ENCODE data around the gene DNAAF3.

The DNAAF3 gene

DNA sequence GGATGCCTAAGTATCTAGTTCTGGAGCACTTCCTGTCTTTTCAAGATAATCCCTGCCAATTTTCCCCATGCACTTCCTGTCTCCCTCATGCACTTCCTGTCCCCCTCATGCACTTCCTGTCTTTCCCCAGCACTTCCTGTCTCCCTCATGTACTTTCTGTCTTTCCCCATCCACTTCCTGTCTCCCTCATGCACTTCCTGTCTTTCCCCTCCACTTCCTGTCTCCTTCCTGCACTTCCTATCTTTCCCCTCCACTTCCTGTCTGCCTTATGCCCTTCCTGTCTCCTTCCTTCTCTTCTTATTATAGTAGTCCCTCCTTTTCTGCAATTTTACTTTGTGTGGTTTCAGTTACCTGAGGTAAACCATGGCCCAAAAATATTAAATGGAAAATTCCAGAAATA is 14.4 kb downstream of the DNAAF3 start:
- no peak for DNase-seq

DNA sequence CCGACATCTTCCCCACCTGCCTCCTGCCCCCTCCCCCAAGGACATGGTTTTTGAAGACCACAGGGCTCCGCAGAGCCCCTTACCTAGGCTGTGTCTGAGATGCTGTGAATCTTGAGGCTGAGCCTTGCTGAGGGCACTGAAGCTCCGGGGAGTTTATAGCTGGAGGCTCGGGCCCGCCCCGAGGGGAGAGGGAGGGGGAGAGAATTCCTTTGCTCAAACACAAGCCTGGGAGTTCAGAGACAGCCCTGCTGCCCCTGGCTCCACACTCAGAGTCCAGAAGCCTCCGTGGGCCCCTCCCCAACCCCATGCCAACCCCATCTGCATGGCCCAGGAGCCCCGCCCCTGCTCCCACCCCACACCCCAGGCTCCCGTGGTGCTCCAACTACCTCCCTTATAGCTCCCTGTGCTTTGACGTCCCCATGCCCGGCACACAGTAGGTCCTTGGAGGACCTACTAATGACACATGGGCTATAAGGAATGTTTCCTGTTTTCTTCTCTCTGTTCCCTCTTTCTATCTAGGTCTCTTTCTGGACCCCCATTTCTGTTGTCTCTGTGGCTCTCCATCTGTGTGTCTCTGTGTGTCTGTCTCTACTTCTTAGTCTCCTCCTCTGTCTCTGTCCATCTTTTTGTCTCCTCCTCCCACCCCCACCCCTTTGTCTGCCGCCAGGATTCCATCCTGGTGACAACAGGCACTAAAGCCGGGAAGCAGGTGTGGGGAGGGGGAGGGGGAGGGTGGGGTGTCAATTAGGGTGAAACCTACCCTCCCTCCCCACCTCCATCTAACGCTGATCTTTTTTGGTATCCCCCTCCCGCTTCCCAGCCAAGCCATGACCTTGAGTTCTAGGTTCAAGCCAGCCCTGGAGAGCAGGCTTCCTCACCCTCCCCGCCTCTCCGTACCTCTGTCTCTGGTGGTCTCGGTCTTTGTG is 17.1 kb downstream of the DNAAF3 start, which contains the start of gene TNNT1:
TSS of gene TNNT1 (minus strand) at position 129 of the 926 bp plus-strand sequence. CDS start 2,049 bp downstream, outside the sequence.
- DNase-seq = no peak

DNA sequence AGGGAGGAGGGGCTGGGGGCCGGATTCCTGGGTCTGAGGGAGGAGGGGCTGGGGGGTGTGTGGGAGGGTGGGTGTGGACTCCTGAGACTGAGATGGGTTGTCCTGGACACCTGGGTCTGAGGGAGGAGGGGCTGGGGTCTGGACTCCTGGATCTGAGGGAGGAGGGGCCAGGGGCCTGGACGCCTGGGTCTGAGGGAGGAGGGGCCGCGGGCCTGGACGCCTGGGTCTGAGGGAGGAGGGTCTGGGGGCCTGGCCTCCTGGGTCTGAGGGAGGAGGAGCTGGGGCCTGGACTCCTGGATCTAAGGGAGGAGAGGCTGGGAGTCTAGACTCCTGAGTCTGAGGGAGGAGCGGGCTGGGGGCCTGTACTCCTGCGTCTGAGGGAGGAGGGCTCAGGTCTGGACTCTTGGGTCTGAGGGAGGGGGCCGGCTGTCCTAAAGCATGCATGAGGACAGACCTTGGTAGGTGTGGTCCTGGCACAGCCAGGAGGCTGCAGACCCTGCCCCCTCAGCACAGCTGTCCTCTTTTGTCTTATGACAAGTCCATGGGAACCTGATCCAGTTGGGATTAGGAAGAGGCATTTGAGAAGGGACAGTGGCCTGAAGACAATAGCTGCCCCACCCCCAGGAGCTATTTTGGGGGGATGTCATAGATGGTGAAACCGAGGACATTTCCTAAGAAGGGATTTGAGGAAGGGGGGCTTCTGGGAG is 18.7 kb downstream of the DNAAF3 start:
- no peak for DNase-seq

DNA sequence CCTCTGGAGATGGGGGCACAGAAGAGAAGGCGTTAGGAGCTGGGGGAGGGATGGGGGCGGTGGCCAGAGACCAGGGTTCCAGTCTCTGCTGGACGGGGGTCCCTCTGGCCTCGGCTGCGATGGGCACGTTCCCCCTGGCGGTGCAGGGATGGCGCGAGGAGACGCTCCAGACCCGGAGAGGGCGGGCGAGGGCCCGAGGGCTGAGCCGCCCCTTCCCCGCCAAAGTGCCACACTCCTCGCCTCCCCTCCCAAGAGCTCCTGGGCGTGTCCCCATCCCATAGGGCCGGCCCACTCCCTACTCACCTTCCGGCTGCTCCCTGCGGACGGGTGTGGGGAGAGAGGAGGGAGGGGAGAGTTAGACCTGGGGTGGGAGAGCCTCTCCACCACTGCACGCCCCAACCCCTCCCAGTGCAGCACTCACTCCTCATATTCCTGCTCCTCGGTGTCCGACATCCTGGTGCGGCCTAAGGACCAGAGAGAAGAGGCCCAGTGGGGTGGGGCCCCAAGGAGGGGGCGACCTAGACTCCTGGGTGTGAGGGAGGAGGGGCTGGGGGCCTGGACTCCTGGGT is 19.6 kb downstream of the DNAAF3 start:
- DNase-seq = no peak

DNA sequence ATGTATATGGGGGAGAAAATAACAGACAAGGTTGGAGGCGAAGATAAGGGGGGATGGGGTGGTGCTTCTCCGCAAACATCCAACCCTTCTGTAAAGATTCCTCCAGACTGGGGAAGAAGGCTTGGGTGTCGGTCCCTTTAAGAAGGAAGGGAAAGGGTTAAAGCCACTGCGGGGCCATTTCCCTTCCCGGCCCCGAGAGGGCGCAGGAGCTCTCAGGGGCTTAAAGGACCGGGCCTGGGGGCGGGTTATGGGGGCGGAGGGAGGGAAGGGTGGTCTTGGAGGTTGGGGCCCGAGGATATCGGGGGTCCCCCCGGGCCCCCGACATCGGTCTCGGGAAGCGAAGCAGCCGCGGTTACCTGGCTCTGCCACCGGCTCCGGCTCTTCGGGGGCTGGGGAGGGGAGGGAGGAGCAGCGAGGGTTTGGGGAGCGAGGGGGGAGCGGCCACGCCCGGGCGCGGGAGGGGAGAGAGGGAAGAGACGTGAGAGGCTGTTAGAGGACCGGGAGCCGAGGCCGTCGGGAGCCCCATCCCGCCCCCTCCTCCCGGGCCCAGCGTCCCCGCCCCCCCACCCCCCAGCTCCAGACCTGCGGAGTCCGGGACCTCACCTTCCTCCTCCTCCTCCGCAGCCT is 20.2 kb downstream of the DNAAF3 start:
- DNase-seq = no peak

DNA sequence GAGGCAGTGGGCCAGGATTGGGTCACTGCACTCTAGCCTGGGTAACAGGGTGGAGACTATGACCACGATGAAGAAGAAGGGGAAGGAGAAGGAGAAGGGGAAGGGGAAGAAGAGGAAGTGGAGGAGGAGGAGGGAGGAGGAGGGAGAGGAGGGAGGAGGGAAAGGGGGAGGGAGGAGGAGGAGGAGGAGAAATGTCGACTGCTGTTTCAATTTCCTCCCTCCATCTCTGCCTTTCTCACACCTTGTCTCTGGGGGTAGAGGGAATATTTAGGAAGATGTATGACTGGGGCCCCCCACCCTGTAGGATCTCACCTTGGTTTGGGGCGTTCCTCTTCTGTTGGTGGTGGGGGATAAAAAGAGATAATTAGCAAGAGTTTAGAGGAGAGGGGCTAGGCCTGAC is 21.2 kb downstream of the DNAAF3 start:
- DNase-seq = no peak

DNA sequence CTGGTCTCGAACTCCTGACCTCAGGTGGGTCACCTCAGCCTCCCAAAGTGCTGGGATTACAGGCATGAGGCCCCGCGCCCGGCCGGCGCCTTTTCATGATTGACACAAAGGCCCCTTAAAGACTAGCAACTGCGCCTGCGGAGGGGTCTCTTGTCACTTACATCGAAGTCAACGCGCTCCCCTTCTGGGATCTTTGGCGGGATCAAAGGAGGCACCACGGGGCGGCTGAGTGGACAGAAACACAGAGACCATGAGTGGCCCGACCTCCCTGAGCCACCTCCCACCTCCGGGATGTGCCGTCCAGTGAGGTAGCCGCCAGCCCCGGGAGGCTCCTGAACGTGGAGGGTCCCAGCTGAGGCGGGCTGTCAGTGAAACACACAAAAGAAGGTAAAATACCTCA is 24.7 kb downstream of the DNAAF3 start:
- DNase-seq = no peak

DNA sequence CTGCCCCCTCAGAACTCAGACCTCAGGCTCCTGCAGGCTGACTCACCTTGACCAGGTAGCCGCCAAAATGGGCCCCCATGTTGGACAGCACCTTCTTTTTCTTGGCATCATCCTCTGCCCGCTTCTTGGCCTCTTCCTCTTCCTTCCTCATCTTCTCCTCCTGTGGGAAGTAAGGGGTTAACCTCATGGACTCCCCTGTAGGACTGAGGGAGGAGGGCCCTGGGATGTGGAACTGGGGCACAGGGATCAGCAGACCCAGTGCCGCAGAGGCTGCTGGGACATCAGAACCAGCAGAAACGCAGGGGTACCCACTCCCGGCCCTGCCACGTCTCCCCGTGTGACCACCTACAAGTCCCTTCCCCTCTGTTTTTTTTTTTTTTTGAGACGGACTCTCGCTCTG is 28.5 kb downstream of the DNAAF3 start:
- no peak for DNase-seq

DNA sequence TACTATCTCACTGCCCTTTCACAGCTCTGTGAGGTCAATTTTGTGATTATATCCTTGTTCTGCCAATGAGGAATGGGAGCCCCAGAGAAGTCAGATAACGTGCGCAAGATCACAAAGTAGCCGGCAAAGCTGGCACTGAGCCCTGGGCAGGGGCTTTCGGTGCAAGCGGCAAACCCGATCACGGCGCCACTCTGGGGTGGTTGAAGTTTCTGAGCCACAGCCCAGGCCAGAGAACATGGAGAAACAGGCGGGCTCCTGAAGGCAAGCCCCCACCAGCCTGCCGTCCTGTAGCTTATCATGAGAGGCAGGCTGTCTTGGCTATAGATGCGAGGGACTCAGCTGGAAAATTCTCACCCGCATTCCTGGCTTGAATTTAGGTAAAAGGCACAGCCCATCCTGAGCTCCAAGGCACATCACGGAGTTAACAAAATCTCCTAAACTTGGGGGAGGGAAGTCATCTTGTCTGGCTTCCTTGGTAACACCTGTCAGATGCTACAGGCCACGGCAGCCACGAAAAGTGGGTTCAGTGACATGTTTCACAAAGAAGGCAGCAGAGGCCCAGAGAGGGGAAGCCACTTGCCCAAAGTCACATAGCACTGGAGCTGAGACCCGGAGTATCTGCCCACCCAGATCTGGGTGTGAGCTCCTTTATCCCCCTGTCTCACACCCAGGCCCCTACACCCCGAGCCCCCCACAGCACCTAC is 29.9 kb downstream of the DNAAF3 start:
- no peak for DNase-seq

DNA sequence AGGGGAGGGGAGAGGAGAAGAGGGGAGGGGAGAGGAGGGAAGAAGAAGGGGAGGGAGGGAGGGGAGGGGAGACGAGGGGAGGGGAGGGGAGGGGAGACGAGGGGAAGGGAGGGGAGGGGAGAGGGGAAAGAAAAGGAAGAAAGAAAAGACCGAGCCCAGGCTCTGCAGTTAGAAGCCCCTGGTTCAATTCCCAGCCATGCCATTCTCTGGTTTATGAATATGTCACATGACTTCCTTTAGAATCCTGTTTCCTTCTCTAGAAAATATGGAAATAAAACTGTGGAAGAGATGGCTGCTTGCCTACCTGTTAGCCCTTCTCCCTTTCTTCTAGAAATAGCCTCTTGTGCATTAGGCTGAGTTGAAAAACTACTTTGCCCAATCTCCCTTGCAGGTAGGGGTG is 31.7 kb downstream of the DNAAF3 start:
- no peak for DNase-seq

DNA sequence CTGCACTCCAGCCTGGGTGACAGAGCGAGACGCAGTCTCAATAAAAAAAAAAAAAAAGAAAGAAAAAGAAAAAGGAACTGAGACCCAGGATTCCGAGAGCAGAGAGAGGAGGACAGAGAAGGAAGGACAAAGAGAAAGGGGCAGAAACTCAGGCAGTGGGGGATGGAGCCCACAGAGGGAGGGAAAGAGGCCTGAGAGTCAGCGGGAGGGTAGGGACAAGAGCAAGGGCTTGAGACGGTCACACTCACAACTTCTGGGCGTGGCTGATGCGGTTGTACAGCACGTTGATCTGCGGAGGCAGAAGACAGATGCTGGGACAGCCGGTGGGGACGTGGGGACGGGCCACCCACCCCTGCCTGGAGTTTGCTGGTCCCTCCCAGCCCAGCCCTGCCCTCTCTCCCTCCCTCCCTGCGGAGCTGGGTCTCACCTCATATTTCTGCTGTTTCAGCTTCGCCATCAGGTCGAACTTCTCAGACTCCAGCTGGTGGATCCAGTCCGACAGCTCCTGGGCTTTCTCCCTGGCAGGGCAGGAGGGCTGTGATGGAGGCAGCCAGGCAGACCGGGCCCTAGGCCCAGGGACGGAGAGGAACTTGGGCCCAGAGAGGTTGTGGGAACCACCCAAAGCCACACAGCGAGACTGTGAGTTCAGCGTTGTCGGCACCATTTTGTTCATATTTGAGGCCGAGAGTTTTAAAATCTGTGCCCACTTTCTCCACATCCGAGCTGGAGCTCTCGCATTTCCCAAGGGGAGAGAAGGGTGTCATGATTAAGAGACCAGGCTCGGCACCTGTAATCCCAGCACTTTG is 32.6 kb downstream of the DNAAF3 start:
- no peak for DNase-seq

DNA sequence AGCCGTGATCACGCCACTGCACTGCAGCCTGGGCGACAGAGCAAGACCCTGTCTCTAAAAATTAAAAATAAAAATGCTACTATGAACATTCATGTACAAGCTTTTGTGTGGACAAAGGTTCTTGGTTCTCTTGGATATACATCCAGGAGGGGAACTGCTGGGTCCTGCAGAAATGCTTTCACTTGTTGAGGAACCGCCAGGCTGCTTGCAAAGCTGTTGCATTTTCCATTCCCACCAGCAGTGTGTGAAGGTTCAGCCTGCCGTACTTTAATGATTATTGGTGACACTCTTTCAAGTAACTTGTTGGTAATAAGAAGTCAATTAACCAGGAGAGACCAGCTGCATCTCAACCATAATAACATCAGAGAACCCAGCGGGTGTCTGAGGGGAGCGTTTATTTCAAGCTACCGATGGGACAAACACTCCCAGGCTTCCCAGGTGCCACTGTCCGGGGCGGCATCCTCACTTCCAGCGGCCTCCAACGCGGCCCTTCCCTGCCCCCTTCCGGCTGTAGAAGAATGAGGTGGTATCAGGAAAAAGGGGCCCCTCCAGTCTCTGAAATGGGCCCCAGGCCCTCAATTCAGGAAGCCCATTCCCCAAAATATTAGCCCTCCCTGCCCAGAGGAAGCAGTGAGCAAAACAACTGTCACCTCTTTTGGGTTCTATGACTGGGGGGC is 33.8 kb downstream of the DNAAF3 start:
- no peak for DNase-seq

DNA sequence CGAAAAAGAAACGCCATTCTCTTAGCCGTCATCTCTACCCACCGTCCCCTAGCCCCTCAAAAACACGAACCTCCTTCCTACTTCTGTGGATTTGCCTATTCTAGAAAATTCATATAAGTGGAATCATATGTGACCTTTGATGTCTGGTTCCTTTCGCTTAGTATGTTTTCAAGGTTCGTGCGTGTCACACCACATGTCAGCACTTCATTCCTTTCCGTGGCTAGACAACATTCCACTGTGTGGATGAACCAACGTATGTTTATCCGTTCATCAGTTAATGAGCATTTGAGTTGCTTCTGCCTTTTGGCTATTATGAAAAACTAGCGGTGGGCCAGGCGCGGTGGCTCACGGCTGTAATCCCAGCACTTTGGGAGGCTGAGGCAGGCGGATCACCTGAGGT is 35.0 kb downstream of the DNAAF3 start:
- DNase-seq = no peak

DNA sequence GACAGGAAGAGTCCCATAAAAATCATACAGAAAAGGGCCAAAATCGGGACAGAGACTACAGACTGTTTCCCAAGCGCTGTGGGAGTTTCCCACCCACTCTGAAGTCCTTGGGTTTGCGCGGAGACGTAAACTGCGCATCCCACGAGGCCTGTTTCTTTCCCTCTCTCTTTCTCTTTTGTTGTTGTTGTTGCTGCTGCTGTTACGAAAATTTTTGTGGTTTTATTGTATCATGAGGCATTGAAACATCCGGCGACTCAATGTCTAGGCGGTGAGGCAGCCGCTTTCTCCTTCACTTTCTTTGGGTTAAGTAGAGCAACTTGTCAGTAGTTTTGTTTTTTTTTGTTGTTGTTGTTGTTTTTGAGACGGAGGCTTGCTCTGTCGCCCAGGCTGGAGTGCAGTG is 47.4 kb downstream of the DNAAF3 start:
- no peak for DNase-seq

DNA sequence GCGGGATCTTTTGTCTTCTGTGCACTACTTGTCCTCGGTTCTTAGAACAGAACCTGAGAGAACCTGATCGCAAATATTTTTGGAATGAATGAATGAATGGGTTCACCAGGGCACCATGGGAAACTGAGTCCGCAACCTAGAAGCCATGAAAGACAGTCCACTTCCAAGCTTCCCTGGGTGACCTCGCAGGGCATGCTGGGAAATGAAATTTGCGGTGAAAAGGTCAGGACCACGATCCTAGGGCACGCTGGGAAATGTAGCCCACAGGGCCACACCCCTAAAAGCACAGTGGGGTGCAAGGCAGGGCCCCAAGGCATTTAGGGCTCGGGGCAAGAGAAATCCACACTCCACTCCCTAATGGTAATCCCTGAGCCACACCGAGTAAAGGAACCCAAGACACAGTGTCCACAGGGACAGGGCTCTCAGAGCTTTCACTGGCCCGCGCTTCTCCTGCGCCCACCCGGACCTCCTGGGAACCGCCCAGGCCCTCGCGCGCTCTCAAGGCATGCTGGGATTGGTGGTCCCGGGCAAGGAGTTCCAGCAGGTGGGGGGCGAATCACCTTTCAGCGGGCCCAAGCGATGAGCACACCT is 47.9 kb downstream of the DNAAF3 start:
- no peak for DNase-seq

DNA sequence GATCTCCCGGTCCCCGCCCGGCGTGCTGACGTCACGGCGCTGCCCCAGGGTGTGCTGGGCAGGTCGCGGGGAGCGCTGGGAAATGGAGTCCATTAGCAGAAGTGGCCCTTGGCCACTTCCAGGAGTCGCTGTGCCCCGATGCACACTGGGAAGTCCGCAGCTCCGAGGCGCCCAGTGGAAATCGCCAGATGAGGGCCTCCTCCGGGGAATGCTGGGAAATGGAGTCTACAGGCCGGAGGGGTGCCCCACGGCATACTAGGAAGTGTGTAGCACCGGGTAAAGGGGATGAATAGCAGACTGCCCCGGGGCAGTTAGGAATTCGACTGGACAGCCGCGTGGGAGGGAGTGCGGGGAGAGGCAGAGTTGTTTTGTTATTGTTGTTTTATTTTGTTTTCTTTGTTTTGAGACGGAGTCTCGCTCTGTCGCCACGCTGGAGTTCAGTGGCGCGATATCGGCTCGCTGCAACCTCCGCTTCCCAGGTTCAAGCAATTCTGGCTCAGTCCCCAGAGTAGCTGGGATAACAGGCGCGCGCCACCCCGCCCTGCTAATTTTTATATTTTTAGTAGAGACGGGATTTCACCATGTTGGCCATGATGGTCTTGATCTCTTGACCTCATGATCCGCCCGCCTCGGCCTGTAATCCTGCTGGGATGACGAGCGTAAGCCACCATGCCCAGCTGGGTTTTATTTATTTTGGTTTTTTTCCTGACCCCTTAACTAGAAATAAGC is 48.6 kb downstream of the DNAAF3 start:
- DNase-seq = peak; percentile 94

DNA sequence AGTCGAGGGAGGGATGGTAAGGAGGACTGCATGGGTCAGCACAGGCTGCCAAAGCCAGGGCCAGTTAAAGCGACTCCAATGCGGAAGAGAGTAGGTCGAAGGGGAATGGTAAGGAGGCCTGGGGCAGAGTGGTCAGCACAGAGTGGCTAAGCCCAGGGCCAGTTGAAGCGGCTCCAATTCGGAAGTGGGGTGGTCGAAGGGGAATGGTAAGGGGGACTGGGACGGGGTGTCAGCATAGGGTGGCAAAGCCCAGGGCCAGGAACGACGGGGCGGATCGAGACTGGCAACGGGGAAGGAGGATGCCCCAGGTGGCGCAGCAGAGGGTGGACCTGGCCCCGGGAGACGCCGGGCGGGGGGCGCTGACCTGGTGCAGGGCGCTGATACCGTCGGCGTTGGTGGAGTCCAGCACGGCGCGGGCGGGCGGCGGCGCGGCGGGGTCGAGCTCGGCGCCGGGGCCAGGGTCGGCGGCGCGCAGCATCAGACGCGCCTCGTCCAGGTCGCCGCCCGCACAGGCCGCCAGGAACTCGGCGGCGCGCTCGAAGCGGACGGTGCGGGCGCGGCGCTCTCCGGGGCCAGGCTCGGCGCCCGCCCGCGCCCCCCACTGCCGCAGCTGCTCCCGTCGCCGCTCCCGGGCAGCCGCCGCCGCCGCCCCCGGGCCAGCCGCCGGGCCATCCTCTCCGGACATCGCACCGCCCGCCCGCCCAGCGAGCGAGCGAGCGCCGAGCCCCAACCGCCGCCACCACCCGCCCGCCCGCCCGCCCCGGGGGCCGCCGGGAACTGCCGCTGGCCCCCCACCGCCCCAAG is 49.4 kb downstream of the DNAAF3 start, which contains the start of gene PPP1R12C:
TSS of gene PPP1R12C (minus strand) at position 779 of the 804 bp plus-strand sequence. CDS start at position 685, 94 bp downstream.
- DNase-seq = no peak

DNA sequence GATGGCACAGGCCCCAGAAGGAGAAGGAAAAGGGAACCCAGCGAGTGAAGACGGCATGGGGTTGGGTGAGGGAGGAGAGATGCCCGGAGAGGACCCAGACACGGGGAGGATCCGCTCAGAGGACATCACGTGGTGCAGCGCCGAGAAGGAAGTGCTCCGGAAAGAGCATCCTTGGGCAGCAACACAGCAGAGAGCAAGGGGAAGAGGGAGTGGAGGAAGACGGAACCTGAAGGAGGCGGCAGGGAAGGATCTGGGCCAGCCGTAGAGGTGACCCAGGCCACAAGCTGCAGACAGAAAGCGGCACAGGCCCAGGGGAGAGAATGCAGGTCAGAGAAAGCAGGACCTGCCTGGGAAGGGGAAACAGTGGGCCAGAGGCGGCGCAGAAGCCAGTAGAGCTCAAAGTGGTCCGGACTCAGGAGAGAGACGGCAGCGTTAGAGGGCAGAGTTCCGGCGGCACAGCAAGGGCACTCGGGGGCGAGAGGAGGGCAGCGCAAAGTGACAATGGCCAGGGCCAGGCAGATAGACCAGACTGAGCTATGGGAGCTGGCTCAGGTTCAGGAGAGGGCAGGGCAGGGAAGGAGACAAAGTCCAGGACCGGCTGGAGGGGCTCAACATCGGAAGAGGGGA is 50.1 kb downstream of the DNAAF3 start:
- DNase-seq = peak; percentile 54

Measured in activated CD4-positive, CD25-positive, alpha-beta regulatory T cell treated with anti-CD3 and anti-CD28 coated beads, Interleukin-2, amount 50 U/mL, for 72 hours (primary cell).